ENCODE data around the gene STAMBP.

Gene STAMBP

GRCh38 chr2:73832930-73833329, 4.2 kb downstream of the STAMBP start:
- TF ChIP-seq PAX5 (IDR thresholded peaks at IDR 0.05; ENCODE audit: insufficient read depth, low read length, severe bottlenecking) (no peak), POLR2AphosphoS5 (IDR thresholded peaks at IDR 0.05; ENCODE audit: low read depth, low read length) (peak; percentile 38; the same call in 1 of the 2 replicates), SPI1 (IDR thresholded peaks at IDR 0.05; ENCODE audit: low read depth, low read length) (no peak), POLR2A (IDR thresholded peaks at IDR 0.05; ENCODE audit: low read depth, low read length) (peak; percentile 73; the same call in 1 of the 2 replicates), POU2F2 (IDR thresholded peaks at IDR 0.05; ENCODE audit: low read depth, low read length) (no peak), TAF1 (IDR thresholded peaks at IDR 0.05; ENCODE audit: low read depth, low read length) (no peak)
- FAIRE-seq: no peak
- DNase-seq (ENCODE audit: insufficient read length, low spot score): no peak

- no peak for DNase-seq (ENCODE audit: insufficient read length, low spot score)
Observed at GRCh38 chr2:73836141-73836943, 7.6 kb downstream of the STAMBP start.

GRCh38 chr2:73837847-73838585, 9.3 kb downstream of the STAMBP start:
- TF ChIP-seq POU2F2 (IDR thresholded peaks at IDR 0.05; ENCODE audit: low read depth, low read length) (no peak), POLR2A (IDR thresholded peaks at IDR 0.05; ENCODE audit: low read depth, low read length) (no peak), SPI1 (IDR thresholded peaks at IDR 0.05; ENCODE audit: low read depth, low read length) (no peak), TAF1 (IDR thresholded peaks at IDR 0.05; ENCODE audit: low read depth, low read length) (no peak), PAX5 (IDR thresholded peaks at IDR 0.05; ENCODE audit: insufficient read depth, low read length, severe bottlenecking) (no peak), POLR2AphosphoS5 (IDR thresholded peaks at IDR 0.05; ENCODE audit: low read depth, low read length) (no peak)
- no peak for DNase-seq (ENCODE audit: insufficient read length, low spot score)
- FAIRE-seq: no peak

More at GRCh38 chr2:73836141-73836943, 7.6 kb downstream of the STAMBP start:
- FAIRE-seq: no peak
- no peak for TF ChIP-seq POU2F2 (IDR thresholded peaks at IDR 0.05; ENCODE audit: low read depth, low read length)
- no peak for TF ChIP-seq SPI1 (IDR thresholded peaks at IDR 0.05; ENCODE audit: low read depth, low read length)
- no peak for TF ChIP-seq POLR2A (IDR thresholded peaks at IDR 0.05; ENCODE audit: low read depth, low read length)
- no peak for TF ChIP-seq PAX5 (IDR thresholded peaks at IDR 0.05; ENCODE audit: insufficient read depth, low read length, severe bottlenecking)
- no peak for TF ChIP-seq TAF1 (IDR thresholded peaks at IDR 0.05; ENCODE audit: low read depth, low read length)

- DNase-seq (ENCODE audit: insufficient read length, low spot score) (no peak), FAIRE-seq (no peak)
- no peak for TF ChIP-seq TAF1 (IDR thresholded peaks at IDR 0.05; ENCODE audit: low read depth, low read length)
- TF ChIP-seq POU2F2 (IDR thresholded peaks at IDR 0.05; ENCODE audit: low read depth, low read length): no peak
- TF ChIP-seq POLR2A (IDR thresholded peaks at IDR 0.05; ENCODE audit: low read depth, low read length): no peak
- TF ChIP-seq POLR2AphosphoS5 (IDR thresholded peaks at IDR 0.05; ENCODE audit: low read depth, low read length): no peak
- no peak for TF ChIP-seq SPI1 (IDR thresholded peaks at IDR 0.05; ENCODE audit: low read depth, low read length)
- no peak for TF ChIP-seq PAX5 (IDR thresholded peaks at IDR 0.05; ENCODE audit: insufficient read depth, low read length, severe bottlenecking)
Observed at GRCh38 chr2:73838889-73839534, 10.3 kb downstream of the STAMBP start.

- TF ChIP-seq POU2F2 (IDR thresholded peaks at IDR 0.05; ENCODE audit: low read depth, low read length): no peak
- TF ChIP-seq PAX5 (IDR thresholded peaks at IDR 0.05; ENCODE audit: insufficient read depth, low read length, severe bottlenecking): no peak
- no peak for TF ChIP-seq POLR2AphosphoS5 (IDR thresholded peaks at IDR 0.05; ENCODE audit: low read depth, low read length)
- no peak for TF ChIP-seq SPI1 (IDR thresholded peaks at IDR 0.05; ENCODE audit: low read depth, low read length)
- no peak for TF ChIP-seq POLR2A (IDR thresholded peaks at IDR 0.05; ENCODE audit: low read depth, low read length)
- TF ChIP-seq TAF1 (IDR thresholded peaks at IDR 0.05; ENCODE audit: low read depth, low read length): no peak
- DNase-seq (ENCODE audit: insufficient read length, low spot score): no peak
- no peak for FAIRE-seq
Observed at GRCh38 chr2:73839653-73840411, 11.1 kb downstream of the STAMBP start.

GRCh38 chr2:73841912-73842738, 13.4 kb downstream of the STAMBP start:
- no peak for FAIRE-seq

GRCh38 chr2:73842739-73843019, 13.9 kb downstream of the STAMBP start:
- TF ChIP-seq POLR2A (IDR thresholded peaks at IDR 0.05; ENCODE audit: low read depth, low read length) (no peak), POLR2AphosphoS5 (IDR thresholded peaks at IDR 0.05; ENCODE audit: low read depth, low read length) (no peak), TAF1 (IDR thresholded peaks at IDR 0.05; ENCODE audit: low read depth, low read length) (no peak), PAX5 (IDR thresholded peaks at IDR 0.05; ENCODE audit: insufficient read depth, low read length, severe bottlenecking) (no peak), SPI1 (IDR thresholded peaks at IDR 0.05; ENCODE audit: low read depth, low read length) (no peak), POU2F2 (IDR thresholded peaks at IDR 0.05; ENCODE audit: low read depth, low read length) (no peak)
- no peak for DNase-seq (ENCODE audit: insufficient read length, low spot score)
- FAIRE-seq: no peak

More at GRCh38 chr2:73841912-73842738, 13.4 kb downstream of the STAMBP start:
- TF ChIP-seq PAX5 (IDR thresholded peaks at IDR 0.05; ENCODE audit: insufficient read depth, low read length, severe bottlenecking) (no peak), POLR2AphosphoS5 (IDR thresholded peaks at IDR 0.05; ENCODE audit: low read depth, low read length) (no peak), SPI1 (IDR thresholded peaks at IDR 0.05; ENCODE audit: low read depth, low read length) (no peak), POLR2A (IDR thresholded peaks at IDR 0.05; ENCODE audit: low read depth, low read length) (no peak), TAF1 (IDR thresholded peaks at IDR 0.05; ENCODE audit: low read depth, low read length) (no peak), POU2F2 (IDR thresholded peaks at IDR 0.05; ENCODE audit: low read depth, low read length) (no peak)
- DNase-seq (ENCODE audit: insufficient read length, low spot score): no peak

- DNase-seq (ENCODE audit: insufficient read length, low spot score) (no peak), FAIRE-seq (no peak)
- TF ChIP-seq POLR2A (IDR thresholded peaks at IDR 0.05; ENCODE audit: low read depth, low read length) (no peak), TAF1 (IDR thresholded peaks at IDR 0.05; ENCODE audit: low read depth, low read length) (no peak), PAX5 (IDR thresholded peaks at IDR 0.05; ENCODE audit: insufficient read depth, low read length, severe bottlenecking) (no peak), POLR2AphosphoS5 (IDR thresholded peaks at IDR 0.05; ENCODE audit: low read depth, low read length) (no peak), POU2F2 (IDR thresholded peaks at IDR 0.05; ENCODE audit: low read depth, low read length) (no peak), SPI1 (IDR thresholded peaks at IDR 0.05; ENCODE audit: low read depth, low read length) (no peak)
Observed at GRCh38 chr2:73844087-73844486, 15.3 kb downstream of the STAMBP start.

Measured in GM12891 (cell line).